HG03521 (cell line): Measurements from ENCODE around the gene SLC35F2.
"Not testable (repeated sequence)": the region's sequence is repeated elsewhere in the genome, so short reads cannot be mapped to it uniquely, and the experiment has no call there.

Experiments
- ATAC-seq: cut with Tn5 transposase; IDR thresholded peaks from one replicate; pipeline ENCODE4 v1.9.1; 2021; ENCODE audit warnings: mild to moderate bottlenecking, moderate library complexity; ENCODE audit not compliant: unreplicated experiment

The SLC35F2 gene

DNA sequence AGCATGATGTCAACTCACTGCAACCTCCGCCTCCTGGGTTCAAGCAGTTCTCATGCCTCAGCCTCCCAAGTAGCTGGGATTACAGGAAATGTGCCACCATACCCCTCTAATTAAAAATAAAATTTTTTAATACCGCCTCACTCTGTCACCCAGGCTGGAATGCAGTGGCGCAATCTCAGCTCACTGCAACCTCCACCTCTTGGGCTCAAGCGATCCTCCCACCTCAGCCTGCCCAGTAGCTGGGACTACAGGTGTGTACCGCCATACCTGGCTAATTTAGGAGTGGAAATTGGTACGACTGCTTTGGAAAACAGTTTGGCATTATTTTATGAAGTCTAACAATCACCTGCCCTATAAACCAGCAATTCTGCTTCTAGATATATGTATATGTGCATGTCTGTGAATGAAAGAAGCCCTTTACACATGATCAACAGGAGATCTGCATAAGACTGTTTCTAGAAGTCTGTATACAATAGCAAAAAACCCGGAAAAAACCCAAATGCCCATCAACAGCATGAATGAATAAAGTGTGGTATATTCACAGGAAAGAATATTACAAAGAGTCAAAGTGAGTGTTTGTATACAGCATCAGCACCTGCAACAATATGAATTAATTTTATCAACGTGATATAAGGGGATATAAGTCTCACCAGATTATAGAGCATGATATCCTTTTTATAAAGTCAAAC, 16.0 kb downstream of the SLC35F2 start:
- no peak for ATAC-seq

DNA sequence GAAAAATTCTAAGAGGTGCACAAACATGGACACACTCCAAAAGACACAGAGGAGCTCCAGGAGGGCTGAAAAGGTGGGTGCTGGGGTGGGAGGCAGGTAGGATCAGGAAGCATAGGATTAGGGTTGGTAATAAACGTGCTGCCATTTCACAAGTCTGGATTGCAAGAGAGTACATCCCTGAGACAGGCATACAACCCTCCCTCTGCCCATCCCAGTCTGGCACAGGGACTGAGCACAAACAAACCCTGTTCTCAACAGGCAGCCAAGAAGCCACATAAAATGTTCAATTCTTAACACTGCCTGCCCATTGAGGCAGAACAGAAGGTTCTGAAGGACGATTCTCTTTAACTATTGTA, 18.5 kb downstream of the SLC35F2 start:
- ATAC-seq, result peak; percentile 22

DNA sequence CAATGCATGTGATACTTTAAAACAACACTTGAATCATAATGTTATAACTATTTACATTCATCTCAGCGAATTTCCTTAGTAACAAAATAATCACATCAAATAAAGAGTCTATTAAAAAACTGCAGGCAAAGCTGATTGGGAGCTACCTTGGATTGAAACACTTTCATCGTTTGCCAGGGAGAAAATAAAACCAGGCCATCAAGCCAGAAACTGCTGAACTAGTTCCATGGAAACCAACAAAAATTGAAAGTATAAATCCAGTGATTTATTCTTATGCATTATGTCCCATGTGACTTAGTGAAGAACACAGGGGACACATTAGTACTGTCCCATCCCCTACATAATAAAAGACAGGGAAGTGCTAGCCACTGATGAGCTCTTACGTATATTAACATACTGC, 21.7 kb downstream of the SLC35F2 start:
- no peak for ATAC-seq

DNA sequence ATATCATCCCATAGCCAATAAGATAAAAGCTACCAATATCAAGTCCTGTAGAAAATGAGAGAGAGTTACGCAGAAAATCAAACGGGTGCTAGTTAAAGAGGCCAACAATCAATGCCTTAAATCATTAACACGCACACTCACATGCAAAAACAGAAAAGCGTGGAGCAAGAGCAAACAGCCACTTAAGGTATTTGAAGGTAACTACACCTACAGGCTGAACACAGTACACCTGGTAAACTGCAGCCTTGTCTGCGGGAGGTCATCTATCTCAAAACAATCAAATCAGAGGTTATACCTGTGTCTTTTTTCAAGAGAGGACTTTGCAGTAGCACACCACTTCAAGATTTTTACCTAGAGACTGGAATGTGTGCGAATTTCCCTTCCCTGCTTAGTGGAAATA, 23.6 kb downstream of the SLC35F2 start:
- ATAC-seq, result no peak

DNA sequence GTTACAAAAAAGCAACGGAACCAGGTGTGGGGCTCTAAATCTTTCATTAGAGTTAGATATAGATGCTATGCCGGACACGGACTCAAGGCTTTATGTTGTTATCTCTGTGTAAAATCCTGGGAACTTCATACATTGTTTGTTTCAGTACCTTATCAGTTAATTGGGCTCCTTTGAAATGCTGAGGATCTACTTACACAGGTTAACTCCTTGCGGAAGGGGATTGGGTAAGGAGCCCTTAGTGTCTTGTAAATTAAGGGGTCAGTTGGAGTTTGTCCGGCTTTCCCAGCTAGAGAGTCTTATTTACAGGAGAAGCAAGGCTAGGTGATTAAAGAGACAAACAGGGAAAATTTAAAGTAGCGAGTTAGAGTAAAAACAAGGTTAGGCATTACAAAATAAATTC, 24.7 kb downstream of the SLC35F2 start:
- not testable (repeated sequence) for ATAC-seq

DNA sequence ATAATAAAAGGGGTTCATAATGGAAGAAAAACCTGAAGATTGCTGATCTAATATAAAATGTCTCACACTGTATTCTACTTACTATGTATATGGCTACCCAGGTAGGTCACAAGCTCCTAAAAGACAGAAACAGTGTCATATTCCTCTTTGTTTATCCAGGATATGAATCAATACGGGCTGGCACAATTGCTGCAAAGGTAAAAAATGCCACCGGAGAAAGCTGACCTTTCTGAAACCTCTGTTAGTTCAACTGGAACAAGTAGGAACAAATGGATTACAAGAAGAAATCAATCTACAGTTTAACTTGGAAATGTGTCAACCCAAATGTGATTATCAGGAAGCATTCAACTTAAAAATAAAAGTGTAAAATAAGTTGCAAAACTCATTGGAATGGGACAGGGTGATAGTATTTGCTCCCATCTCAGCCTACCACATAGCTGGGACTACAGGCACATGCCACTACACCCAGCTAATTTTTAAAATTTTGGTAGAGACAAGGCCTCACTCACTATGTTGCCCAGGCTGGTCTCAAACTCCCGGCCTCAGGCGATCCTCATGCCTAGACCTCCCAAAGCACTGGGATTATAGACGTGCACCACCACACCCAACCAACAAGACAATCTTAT, 27.6 kb downstream of the SLC35F2 start:
- no peak for ATAC-seq

DNA sequence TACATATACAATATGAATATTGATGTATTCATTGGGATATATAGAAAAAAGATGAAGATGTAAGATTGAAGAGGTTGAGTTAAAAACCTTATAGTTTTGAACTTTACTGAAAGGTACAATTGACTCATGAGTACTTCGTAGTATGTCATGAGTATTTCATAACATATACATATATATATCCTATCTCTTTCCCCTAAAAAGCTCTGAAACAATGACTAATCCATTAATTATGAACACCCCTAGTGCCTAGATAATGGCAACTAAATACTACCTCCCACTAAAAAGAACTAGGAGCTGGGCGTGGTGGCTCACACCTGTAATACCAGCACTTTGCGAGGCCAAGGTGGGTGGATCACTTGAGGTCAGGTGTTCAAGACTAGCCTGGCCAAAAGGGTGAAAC, 31.5 kb downstream of the SLC35F2 start:
- ATAC-seq, result no peak

DNA sequence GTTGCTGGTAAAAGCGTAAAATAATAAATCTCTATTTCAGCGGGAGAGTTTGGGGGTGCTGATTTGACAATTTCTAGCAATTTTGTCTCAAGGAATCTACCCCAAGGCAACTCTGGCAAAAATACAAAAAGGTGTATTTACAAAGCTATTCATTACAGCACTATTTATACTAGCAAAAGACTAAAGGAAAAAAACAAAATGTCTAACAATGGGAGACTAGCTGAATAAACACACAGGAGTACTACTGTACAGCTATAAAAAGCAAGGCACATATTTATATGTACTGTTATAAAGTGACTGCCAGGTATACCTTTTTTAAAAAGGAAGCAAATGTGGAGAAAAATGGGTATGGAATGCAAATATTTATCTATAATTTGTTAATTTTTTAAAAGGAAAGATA, 32.7 kb downstream of the SLC35F2 start:
- no peak for ATAC-seq

DNA sequence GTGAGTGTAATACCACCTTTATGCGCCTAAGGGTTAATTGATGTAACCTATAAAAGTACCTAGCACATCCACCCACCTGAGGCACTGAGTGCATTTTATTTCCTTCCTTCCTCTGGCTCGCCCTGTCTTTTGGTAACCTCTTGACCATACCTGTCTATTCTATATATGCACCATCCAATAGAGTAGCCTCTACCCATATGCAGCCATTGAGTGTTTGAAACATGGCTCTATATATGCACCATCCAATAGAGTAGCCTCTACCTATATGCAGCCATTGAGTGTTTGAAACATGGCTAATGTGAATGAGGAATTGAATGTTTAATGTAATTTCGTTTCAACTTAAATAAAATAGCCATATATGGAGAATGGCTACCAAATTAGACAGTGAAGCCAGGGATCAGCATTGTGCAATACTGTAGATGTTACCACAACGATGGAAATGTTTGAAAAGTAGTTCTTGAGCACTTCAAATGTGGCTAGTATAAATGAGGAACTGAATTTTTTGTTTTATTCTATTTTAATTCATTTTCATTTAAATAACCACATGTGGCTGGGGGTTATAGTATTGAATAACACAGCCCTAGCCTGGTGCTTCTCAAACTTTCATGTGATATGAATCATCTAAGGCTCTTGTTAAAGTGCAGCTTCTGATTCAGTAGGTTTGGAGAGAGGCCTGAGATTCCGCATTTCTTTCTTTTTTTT, 33.8 kb downstream of the SLC35F2 start:
- no peak for ATAC-seq

DNA sequence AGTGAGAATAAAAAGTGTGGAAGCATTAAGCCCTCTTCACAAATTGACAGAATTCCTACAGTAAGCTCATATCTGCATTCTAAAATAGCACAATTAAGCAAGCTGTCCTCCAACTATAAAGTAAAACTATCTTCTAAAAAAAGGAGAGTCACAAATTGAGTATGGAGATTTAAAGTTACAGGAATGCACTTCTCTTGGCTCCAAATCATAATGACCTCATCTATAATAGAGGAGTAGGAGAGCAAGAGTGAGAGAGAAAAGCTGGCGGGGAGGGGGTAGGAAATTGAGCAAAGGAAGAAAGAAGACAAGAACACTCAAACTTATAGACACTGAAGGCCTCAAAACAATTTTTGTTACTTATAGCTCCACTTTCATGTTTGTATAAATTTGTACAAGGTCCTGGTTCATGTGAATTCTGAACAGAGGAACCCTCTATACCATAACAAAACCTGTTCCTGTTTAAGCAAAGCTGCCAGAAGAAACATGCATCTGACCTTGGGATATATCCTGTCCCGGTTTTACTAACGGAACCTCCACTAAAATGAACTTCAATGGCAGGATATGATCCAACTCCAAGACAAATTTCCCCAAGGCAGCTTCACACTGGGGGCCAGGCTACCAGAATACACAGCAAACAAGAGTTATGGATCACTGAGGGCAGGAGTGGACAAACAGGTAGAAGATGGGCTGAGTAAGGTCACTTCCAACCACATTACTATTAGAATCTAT, 37.2 kb downstream of the SLC35F2 start:
- no peak for ATAC-seq

DNA sequence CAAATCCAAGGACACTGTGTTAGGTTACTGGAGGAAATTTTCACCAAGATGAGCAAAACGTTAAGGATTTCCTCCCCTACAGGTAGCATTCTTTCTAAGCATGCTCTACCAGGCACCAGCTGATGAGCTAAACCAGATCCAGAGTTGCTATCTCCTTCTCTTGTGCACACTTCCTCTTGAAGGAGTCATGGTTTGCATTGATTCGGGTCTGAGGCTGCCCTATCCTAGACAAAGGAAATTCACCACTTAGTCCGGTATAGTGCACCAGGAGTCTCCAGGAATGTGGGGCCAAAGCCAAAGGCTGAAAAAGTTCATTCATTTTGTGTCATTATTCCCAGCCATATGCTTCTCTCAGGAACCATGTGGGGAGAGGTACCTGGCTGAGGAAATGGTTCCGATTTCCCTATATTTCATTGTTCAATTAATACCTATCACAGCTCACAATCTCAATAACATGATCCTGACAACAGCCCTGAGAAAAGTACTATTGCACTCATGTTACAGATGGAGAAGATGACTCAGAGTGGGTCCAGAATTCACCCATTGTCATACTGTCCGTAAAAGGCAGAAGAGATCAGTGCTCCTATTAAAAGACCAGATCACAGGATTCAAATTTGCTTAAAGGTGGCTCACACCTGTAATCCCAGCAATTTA, 39.1 kb downstream of the SLC35F2 start:
- no peak for ATAC-seq

DNA sequence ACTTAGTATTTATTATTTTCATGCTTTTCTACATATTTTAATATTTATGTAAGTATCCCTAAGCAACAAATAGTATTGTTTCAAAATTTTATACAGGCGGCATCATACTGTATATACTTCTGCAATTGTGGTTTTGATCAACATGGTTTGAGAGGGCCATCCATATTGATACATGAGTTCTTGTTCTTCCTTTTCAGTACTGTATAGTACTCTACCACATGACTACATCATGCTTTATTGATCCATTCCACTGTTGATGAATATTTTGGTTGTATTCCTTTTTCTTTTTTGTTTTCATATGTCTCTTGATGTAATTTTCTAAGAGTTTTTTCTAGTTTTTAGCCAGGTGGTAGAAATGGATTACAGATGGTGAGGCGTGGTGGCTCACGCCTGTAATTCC, 40.1 kb downstream of the SLC35F2 start:
- ATAC-seq, result no peak

DNA sequence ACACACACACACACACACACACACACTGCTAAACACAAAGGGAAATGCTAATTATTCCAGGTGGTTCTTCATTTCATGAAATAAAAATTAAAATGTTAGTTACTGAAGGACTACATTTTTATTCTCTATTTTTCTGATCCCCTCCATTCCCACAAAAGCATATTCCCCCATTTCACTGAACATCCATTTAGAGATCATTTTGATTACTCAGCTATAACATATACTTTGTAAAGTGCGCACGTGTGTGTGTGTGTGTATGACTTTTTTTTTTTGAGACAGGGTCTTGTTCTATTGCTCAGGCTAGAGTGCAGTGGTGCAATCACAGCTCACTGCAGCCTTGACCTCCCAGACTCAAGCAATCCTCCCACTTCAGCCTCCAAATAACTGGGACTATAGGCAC, 42.6 kb downstream of the SLC35F2 start:
- ATAC-seq, result no peak

DNA sequence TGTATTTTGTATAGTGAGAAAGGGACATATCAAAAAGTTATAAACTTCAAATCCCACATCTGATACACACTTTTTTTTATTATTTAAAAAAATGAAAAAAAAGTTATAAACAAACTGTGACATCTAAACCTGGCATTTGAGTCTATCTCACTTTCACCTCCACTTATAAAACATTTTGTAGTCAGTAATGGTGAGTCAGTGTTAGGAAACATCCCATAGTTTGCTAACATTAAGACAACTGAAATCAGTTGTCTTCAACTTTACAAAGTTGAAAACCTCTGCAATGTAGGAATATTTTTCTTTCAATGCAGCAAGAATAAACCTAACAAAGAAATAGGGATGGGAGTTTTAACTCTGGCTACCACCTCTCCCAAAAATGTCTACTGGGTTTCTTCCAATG, 47.7 kb downstream of the SLC35F2 start:
- no peak for ATAC-seq

DNA sequence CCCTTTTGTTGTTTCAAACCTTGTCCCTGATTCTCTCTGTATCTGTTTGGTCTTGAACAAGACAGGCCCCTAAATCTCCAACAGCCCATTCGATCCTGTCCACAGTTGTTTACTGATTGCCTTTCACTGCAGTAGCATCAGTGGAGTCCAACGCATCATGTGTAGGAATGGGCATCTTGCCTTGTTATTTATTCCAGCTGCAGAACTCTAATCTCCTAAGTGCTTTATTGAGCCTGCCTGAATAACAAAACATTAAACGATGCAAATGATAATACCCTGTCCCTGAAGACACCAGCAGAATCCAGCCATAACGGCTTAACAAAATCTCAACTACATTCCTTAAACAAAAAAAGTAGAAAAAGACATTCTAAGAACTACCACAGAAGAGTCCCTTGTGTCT, 50.1 kb downstream of the SLC35F2 start:
- ATAC-seq, result no peak

DNA sequence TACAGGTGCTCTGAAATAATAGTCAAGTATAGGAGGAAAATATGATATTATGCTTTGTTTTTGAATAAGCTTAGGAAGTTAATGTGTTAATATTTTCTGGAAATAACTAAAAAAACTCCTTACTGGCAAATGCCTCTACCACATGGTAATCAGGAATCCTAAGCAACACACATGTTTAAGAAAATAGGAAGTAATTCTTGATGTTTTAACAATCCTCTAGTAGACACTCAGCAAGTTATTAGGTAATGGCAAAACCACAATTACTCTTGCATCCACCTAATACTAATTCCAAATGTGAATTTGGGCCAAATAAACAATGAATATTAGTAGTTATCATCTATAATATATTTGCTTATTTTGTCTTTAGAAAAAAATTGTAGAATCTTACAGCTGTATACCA, 53.6 kb downstream of the SLC35F2 start:
- no peak for ATAC-seq

DNA sequence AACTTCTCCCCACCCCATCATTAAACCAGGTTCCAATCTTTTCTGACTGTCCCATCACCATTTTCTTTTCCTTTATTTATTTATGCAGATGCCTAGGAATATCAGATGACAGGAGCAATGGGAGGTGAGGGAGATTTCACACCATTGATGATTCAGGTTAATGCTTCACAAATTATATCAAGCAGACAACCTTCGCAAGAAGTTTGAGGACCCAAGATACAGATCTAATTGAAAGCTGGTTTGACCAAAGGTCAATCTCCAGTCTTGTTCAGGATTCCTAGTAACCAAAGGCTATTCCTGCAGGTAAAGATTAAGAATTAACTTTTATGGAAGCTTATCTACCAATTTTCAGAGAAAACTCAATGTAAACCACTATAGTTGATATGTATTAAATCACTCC, 54.4 kb downstream of the SLC35F2 start:
- ATAC-seq, result no peak

DNA sequence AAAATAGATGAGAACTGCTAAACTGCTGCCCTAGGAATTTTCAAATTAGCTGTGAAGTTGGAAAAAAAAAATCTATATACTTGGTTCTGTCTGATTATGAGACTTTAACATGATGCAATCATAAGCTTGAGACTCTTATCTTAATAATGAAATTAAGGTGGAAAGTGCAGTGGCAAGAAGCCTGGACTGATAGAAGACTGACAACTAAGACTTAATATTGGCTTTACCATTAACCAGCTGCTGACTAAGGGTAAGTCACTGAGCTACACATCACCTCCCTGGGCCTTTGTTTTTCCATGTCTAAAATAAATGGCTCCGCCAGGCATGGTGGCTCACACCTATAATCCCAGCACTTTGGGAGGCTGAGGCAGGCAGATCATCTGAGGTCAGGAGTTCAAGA, 56.9 kb downstream of the SLC35F2 start:
- ATAC-seq, result no peak

DNA sequence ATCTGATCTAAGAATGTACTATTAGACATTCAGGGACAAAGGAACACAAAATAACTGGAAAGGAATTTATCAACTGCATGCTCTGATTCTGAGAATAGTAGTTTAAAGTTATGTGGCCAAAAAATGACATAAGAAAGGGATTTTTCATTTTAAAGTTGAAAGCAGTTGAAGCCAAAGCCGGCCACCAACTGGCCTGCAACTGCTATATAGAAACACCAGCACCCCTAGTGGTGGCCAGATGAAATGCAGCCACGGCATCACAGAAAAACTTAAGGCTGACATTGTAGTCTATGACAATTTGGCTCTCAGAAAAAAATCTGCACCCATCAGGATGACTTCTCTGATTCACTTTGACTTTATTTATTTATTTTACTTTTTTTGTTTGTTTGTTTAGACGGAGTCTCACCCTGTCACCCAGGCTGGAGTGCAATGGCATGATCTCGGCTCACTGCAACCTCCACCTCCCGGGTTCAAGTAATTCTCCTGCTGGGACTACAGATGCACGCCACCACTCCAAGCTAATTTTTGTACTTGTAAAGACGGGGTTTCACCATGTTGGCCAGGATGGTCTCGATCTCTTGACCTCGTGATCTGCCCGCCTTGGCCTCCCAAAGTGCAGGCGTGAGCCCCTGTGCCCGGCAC, 59.2 kb downstream of the SLC35F2 start:
- peak; percentile 95 for ATAC-seq

DNA sequence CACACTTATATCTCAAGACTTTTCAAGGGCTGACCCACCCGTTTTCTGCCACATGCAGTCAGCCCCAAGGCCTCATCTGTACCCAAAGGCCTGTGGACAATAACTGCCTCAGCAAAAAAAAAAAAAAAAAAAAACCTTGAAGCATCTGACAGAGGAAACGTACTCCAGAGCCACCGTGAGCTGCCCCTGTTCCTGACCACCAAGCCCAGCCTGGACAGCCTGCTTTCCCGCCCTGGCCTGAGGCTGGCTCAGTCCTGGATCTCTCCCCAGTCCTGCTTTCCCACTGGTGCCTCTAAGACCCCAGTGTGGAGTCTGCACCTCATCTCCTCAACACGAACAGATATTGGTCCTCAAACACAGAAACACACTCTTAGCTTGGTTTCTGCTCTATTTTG, 66.5 kb downstream of the SLC35F2 start:
- no peak for ATAC-seq
